NCI-H187 treated with DMSO at 0.1 percent for 48 hours (cell line): ENCODE results near the gene ZBTB40.
A peak's percentile ranks its signal among the peaks of the same experiment; 100 is the strongest.

ENCODE experiments used
- DNase-seq: peaks from one replicate; lab custom pipeline; 2025; lab: John Stamatoyannopoulos, UW

Gene ZBTB40

DNA sequence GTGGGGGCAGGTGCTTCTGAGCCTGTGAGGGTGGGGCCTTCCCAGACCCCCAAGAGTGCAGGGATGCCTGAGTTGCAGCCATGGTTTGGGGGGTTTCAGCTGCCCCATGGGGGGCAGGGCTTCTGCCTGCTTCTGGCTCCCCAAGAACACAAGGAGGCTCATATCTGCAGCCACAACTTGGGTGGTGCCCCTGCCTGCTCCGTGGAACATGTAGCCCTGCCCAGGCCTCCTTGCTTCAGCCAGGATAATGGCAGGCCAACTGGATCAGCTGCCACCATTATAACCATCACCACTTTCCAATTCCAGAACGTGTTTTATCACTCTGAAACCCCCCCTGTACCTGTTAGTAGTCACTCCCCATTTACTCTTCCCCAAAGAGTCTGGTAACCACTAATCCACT is 14.0 kb downstream of the ZBTB40 start:
- no peak for DNase-seq

DNA sequence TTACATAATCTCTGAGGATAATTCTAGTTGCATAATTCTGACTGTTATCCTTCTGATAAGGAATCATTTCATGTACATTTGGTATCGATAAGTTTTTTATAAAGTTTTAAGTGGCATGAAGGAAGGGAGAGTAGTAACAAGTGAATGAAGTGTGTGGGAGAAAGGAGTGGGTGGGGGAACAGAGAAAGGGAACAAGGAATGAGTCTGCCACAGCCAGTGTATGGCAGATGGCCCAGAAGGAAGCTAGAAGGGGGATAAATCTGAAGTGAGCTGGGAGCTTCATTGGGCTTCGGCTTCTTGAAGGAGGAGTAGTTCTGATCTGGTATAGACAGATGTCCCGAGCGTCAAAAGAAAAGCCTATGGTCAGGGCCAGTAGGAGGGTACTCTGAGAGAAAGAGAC is 18.6 kb downstream of the ZBTB40 start:
- no peak for DNase-seq

GRCh38 chr1:22471078-22471477 is 19.4 kb downstream of the ZBTB40 start:
- DNase-seq: no peak

DNA sequence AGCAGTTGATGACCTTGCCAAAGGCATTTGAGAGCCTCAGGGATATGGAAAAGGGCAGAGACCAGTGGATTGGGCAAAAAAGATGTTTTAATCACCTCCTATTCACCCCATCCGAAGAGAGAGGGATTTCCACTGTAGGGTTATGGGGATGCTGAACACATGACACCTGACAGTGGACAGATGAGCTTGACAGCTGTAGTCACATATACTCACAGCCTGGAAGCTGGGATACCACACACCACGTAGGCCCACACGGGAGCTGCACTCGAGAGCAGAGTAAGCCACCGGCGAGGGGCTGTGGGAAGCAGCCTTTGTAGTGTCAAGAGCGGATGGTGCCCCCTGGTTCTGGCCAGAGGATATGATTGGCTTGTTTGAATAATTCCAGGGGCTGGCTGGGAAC is 20.0 kb downstream of the ZBTB40 start:
- DNase-seq: no peak

- DNase-seq: no peak
These were observed 20.9 kb downstream of the ZBTB40 start for GRCh38 chr1:22472596-22472995.

GRCh38 chr1:22473952-22474351 is 22.3 kb downstream of the ZBTB40 start:
- no peak for DNase-seq

DNA sequence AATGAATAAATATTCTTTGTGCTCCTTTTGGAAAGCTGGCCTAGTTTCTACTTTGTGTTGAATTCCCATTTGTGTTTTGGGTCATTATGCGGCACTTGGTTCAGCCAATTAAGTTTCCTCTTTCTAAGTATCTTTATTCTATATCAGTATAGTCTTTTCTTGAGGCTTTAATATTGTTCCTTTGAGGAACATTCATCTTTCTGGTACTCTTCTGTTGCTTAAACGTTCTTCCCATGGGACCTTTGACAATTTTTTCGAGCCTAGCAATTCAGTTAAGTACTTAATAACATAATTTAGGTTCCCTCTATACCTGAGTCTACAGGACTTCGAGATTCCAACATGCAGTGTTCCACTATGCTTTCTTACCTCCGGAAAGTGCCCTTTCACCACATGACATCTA is 24.9 kb downstream of the ZBTB40 start:
- no peak for DNase-seq

DNA sequence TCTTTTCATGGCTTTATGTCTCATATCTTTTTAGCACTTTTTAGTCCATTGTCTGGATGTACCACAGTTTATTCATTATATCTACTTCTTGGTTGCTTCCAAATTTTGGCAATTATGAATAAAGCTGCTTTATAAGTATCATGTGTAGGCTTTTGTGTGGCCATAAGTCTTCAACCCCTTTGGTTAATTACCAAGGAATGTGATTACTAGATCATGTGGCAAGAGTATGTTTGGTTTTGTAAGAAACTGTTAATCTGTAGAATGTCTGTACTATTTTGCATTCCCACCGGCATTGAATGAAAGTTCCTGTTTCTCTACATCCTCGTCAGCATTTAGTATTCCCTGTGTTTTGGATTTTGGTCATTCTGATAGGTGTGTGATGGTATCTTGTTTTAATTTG is 31.5 kb downstream of the ZBTB40 start:
- DNase-seq: no peak

GRCh38 chr1:22484706-22485345 is 33.2 kb downstream of the ZBTB40 start:
- DNase-seq: no peak

- no peak for DNase-seq
These were observed 33.8 kb downstream of the ZBTB40 start for GRCh38 chr1:22485431-22485830.

GRCh38 chr1:22487781-22488180 is 36.1 kb downstream of the ZBTB40 start:
- no peak for DNase-seq

GRCh38 chr1:22488319-22488718 is 36.7 kb downstream of the ZBTB40 start:
- no peak for DNase-seq

DNA sequence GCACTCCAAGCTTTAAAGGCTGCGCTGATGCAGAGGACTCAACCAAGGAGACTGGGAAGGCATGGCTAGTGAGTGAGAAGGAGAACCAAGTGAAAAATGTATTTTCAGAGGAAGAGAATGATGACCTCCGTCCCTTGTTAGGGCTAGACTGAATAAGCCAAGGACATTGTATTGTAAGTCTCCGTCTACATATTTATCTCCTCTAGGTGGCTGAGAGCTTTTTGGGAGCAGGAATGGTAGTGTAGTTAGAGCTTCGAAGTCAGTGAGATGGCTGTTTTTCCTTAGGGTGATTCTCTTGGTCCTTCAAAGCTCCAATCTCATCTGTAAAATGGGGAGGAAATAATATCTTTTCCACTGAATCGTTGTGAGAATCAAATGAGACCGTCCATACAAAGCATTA is 37.6 kb downstream of the ZBTB40 start:
- DNase-seq: no peak

DNA sequence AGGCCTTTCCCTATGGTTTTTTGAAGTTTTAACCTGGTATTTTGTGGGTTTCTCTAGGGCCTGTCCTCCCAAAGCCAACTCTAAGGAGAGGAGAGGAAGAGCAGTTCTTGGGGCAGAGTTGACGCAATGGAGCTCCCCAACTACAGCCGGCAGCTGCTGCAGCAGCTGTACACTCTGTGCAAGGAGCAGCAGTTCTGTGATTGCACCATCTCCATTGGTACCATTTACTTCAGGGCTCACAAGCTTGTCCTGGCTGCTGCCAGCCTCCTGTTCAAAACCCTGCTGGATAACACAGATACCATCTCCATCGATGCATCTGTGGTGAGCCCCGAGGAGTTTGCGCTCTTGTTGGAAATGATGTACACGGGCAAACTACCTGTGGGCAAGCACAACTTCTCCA is 38.2 kb downstream of the ZBTB40 start:
- DNase-seq: no peak

DNA sequence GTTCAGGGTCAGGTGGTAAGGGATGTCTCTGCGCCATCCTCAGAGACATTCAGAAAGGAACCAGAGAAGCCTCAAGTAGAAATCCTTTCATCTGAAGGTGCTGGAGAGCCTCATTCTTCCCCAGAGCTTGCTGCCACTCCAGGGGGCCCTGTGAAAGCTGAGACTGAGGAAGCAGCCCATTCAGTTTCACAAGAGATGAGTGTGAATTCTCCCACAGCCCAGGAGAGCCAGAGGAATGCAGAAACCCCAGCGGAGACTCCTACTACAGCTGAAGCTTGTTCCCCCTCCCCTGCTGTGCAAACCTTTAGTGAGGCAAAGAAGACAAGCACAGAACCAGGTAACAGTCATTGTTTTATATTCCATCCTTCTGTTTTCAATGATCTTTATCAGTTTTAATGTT is 38.7 kb downstream of the ZBTB40 start:
- DNase-seq: no peak

- peak; percentile 40 for DNase-seq
These were observed 40.5 kb downstream of the ZBTB40 start for GRCh38 chr1:22491995-22492715.

DNA sequence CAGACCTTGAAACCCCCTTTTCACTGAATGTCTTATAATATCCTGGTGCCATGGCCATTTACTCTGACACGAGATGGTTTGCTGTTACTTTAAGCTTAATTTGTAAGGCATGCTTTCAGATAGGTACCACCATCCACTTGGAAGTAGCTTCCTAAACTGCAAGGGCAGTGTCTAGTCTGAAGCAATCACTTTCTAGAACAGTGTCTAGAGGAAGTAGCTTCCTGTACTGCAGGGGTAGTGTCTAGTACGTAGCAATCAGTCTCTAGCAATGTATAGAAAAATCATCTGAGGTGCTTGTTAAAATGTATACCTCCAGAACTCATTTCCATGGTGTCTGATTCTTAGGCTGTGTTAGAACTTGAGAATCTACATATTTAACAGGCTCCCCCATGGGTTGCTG is 42.5 kb downstream of the ZBTB40 start:
- DNase-seq: no peak

- DNase-seq: no peak
These were observed 43.4 kb downstream of the ZBTB40 start for GRCh38 chr1:22494943-22495579.

GRCh38 chr1:22496536-22497160 is 45.0 kb downstream of the ZBTB40 start:
- no peak for DNase-seq

- no peak for DNase-seq
These were observed 46.8 kb downstream of the ZBTB40 start for GRCh38 chr1:22498463-22498862.

DNA sequence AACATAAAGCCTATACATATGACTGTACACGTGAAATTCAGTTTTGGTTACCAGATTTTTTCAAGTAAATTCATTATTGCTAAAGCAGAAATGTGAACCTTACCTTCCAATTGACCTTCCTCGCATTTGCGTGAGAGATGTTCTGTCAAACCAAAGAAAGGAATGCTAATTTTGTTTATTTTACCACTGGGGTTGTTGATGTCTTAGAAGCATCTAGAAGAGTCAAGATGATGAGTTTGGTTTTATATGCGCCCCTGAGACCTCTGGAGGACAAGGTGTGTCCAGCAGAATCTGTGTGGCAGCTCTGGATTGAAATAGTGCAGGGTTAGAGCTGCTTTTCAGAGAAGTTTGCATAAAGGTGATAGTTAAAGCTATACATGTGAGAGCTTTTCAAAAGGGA is 48.4 kb downstream of the ZBTB40 start:
- no peak for DNase-seq

DNA sequence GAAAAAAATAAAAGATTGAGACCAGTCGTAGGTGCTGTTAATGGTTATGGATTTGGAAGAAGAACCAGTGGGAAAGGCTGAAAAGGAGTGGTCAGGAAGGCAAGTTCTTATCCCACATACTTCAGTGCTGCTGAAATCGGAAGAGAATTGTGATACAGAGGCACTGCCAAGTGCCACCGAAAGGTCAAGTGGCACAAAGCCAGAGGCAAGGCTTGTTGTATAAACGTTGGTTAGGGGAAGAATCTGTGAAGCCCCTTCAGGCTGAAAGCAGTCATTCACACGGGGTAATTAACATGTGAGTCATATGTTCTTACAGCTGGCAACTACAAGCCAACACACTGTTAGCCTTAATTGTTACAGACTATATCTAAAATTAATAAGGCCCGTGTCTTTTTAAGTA is 48.8 kb downstream of the ZBTB40 start:
- no peak for DNase-seq

GRCh38 chr1:22502202-22502601 is 50.6 kb downstream of the ZBTB40 start:
- DNase-seq: no peak
